Neural cell (in vitro differentiated cells): Measurements from ENCODE around the gene PNMA3. TPM values are rescaled to one million over a fixed set of nuclear protein-coding genes. Genes with fewer than 3 reads are reported as not detected.

ENCODE experiments used
- H2AFZ ChIP-seq: fragments of 200-600, 300-800 bp; sonication (generic), shearing (Covaris generic); 2 replicates; pipeline ENCODE4 v1.6.0; 2014; ENCODE audit warnings: low read depth, mild to moderate bottlenecking, antibody characterized with exemption, low read length, moderate library complexity
- H3F3A ChIP-seq: fragments of 200-600 bp; shearing (Covaris generic); 2 replicates; pipeline ENCODE4 v1.6.1; 2016; ENCODE audit warnings: mild to moderate bottlenecking, moderate library complexity, mixed read lengths, antibody characterized with exemption, low read length; ENCODE audit not compliant: insufficient read depth, poor library complexity, severe bottlenecking
- H3K27ac ChIP-seq: fragments of 200-600, 300-800 bp; sonication (generic), shearing (Covaris generic); 2 replicates; pipeline ENCODE4 v1.5.1; 2014; ENCODE audit warnings: mild to moderate bottlenecking, low read length, moderate library complexity
- H3K27me3 ChIP-seq: fragments of 300-800, 200-600 bp; sonication (generic), shearing (Covaris generic); 2 replicates; pipeline ENCODE4 v1.6.0; 2014; ENCODE audit warnings: mild to moderate bottlenecking, low read depth, low read length, moderate library complexity; ENCODE audit not compliant: insufficient read depth
- H3K36me3 ChIP-seq: fragments of 300-800, 200-600 bp; sonication (generic), shearing (Covaris generic); 2 replicates; pipeline ENCODE4 v1.5.1; 2014; ENCODE audit warnings: mild to moderate bottlenecking, antibody characterized with exemption, low read length, moderate library complexity; ENCODE audit not compliant: insufficient read depth
- H3K4me2 ChIP-seq: fragments of 300-800, 200-600 bp; sonication (generic), shearing (Covaris generic); 2 replicates; pipeline ENCODE4 v1.6.0; 2014; ENCODE audit warnings: mild to moderate bottlenecking, low read length
- H3K4me3 ChIP-seq: fragments of 300-800, 200-600 bp; sonication (generic), shearing (Covaris generic); 2 replicates; pipeline ENCODE4 v1.5.1; 2014; ENCODE audit warnings: mild to moderate bottlenecking, low read length, moderate library complexity
- H3K79me2 ChIP-seq: fragments of 200-600 bp; shearing (Covaris generic); replicated peaks from 2 replicates; pipeline ENCODE4 v1.6.0; 2014; ENCODE audit warnings: mild to moderate bottlenecking, low read length, moderate library complexity; ENCODE audit not compliant: insufficient read depth
- H3K9ac ChIP-seq: fragments of 300-800, 200-600 bp; sonication (generic), shearing (Covaris generic); 2 replicates; pipeline ENCODE4 v1.6.1; 2016; ENCODE audit warnings: mild to moderate bottlenecking, low read length, mixed read lengths
- H3K9me2 ChIP-seq: fragments of 200-600 bp; shearing (Covaris generic); 2 replicates; pipeline ENCODE4 v1.6.1; 2016; ENCODE audit warnings: mild to moderate bottlenecking, low read length, mixed read lengths; ENCODE audit not compliant: insufficient read depth
- H3K9me3 ChIP-seq: fragments of 200-600, 300-800 bp; sonication (generic), shearing (Covaris generic); 2 replicates; pipeline ENCODE4 v1.6.1; 2016; ENCODE audit warnings: mild to moderate bottlenecking, mixed run types, low read length, moderate library complexity, mixed read lengths
- H4K20me1 ChIP-seq: fragments of 200-600 bp; shearing (Covaris generic); 2 replicates; pipeline ENCODE4 v1.6.1; 2016; ENCODE audit warnings: mild to moderate bottlenecking, mixed run types; ENCODE audit not compliant: insufficient read depth
- EP300 ChIP-seq: fragments of 450-650 bp; conservative IDR thresholded peaks from 2 replicates; pipeline ENCODE4 v1.6.1; 2014; ENCODE audit warnings: antibody characterized with exemption, mild to moderate bottlenecking, moderate library complexity; ENCODE audit not compliant: poor library complexity, severe bottlenecking
- EZH2 ChIP-seq: fragments of 200-600, 300-800 bp; shearing (Covaris generic), sonication (generic); IDR thresholded peaks from 2 replicates; pipeline ENCODE4 v1.6.1; 2014; ENCODE audit warnings: antibody characterized with exemption, low read length, borderline replicate concordance, mild to moderate bottlenecking; ENCODE audit not compliant: insufficient read depth, poor library complexity, severe bottlenecking
- MXI1 ChIP-seq: fragments of 450-650 bp; conservative IDR thresholded peaks from 2 replicates; pipeline ENCODE4 v1.6.1; 2014; ENCODE audit warnings: antibody characterized with exemption, mild to moderate bottlenecking; ENCODE audit not compliant: poor library complexity, severe bottlenecking
- POLR2AphosphoS5 ChIP-seq: IDR thresholded peaks from 2 replicates; pipeline ENCODE4 v1.6.1; 2012
- RAD21 ChIP-seq: fragments of 450-650 bp; conservative IDR thresholded peaks from 2 replicates; pipeline ENCODE4 v1.6.1; 2014; ENCODE audit warnings: antibody characterized with exemption, mild to moderate bottlenecking, moderate library complexity
- REST ChIP-seq: IDR thresholded peaks from 2 replicates; pipeline ENCODE4 v1.6.1; 2012; ENCODE audit warnings: borderline replicate concordance
- SMC3 ChIP-seq: fragments of 450-650 bp; conservative IDR thresholded peaks from 2 replicates; pipeline ENCODE4 v1.6.1; 2014; ENCODE audit warnings: antibody characterized with exemption, mild to moderate bottlenecking, moderate library complexity; ENCODE audit not compliant: poor library complexity
- TAF1 ChIP-seq: IDR thresholded peaks from 2 replicates; pipeline ENCODE4 v1.6.1; 2012; ENCODE audit warnings: low read depth
- polyA plus RNA-seq: library from polyadenylated mRNA; depleted of rRNA; stranded (reverse); fragments of >200 nt; gene quantifications from 2 replicates; pipeline ENCODE4 v1.2.3, GENCODE V29; 2014
- TF ChIP-seq, protein P1 (sequence below): fragments of 450-650 bp; IDR thresholded peaks from 2 replicates; pipeline ENCODE4 v1.5.1; 2014; ENCODE audit warnings: antibody characterized with exemption, mild to moderate bottlenecking, moderate library complexity; ENCODE audit not compliant: poor library complexity, severe bottlenecking

Gene PNMA3
- polyA plus RNA-seq, 1 donor from 2014 or later: 3.2 TPM

GRCh38 chrX:153060095-153060445, 3.8 kb downstream of the PNMA3 start:
- TF ChIP-seq SMC3 (no peak), EZH2 (no peak), TAF1 (no peak), MXI1 (no peak), EP300 (no peak), RAD21 (no peak), POLR2AphosphoS5 (no peak), REST (no peak)
- TF ChIP-seq, protein P1, sequence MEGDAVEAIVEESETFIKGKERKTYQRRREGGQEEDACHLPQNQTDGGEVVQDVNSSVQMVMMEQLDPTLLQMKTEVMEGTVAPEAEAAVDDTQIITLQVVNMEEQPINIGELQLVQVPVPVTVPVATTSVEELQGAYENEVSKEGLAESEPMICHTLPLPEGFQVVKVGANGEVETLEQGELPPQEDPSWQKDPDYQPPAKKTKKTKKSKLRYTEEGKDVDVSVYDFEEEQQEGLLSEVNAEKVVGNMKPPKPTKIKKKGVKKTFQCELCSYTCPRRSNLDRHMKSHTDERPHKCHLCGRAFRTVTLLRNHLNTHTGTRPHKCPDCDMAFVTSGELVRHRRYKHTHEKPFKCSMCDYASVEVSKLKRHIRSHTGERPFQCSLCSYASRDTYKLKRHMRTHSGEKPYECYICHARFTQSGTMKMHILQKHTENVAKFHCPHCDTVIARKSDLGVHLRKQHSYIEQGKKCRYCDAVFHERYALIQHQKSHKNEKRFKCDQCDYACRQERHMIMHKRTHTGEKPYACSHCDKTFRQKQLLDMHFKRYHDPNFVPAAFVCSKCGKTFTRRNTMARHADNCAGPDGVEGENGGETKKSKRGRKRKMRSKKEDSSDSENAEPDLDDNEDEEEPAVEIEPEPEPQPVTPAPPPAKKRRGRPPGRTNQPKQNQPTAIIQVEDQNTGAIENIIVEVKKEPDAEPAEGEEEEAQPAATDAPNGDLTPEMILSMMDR: no peak
- Histone ChIP-seq H3K4me3 (no peak overlapping the region), H4K20me1 (no peaks in the 10 kb centered on the region), H3K27ac (no peak overlapping the region), H3K27me3 (no peaks in the 10 kb centered on the region), H3K79me2 (no peaks in the 10 kb centered on the region), H3K4me2 (no peak overlapping the region), H3K36me3 (no peaks in the 10 kb centered on the region), H3K9me3 (no peaks in the 10 kb centered on the region), H3K9ac (no peak overlapping the region), H3K9me2 (no peaks in the 10 kb centered on the region), H2AFZ (no peak overlapping the region), H3F3A (no peaks in the 10 kb centered on the region)

DNA sequence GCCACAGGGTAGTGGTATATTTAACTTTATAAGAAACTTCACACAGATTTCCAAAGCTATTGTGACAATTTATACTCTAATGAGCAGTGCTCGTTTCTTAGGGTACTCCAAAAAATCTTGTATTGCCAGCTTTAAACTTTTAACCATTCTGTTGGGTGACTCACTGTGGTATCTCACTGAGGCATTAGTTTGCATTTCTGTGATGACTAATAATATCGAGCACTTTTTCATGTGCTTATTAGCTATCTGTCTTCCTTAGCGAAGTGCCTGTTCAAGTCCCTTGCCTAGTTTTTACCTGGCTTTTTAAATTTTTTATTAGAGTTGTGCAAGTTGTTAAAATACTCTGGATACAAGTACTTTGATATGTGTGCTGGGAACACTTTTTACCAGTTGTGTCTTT, 5.5 kb downstream of the PNMA3 start:
- Histone ChIP-seq H3K4me3 (no peak overlapping the region), H3K79me2 (no peaks in the 10 kb centered on the region), H3K9me2 (no peaks in the 10 kb centered on the region), H3F3A (no peaks in the 10 kb centered on the region), H2AFZ (no peak overlapping the region), H3K4me2 (no peak overlapping the region), H3K9me3 (no peaks in the 10 kb centered on the region), H3K27me3 (no peaks in the 10 kb centered on the region), H3K36me3 (no peaks in the 10 kb centered on the region), H3K9ac (no peak overlapping the region), H4K20me1 (no peaks in the 10 kb centered on the region), H3K27ac (no peak overlapping the region)
- TF ChIP-seq MXI1: no peak
- TF ChIP-seq REST: no peak
- TF ChIP-seq EZH2: no peak
- no peak for TF ChIP-seq POLR2AphosphoS5
- no peak for TF ChIP-seq EP300
- TF ChIP-seq, protein P1: no peak
